ENCODE measurements around the gene SIGLEC10. TPM values are rescaled to one million over a fixed set of nuclear protein-coding genes. Genes with fewer than 3 reads are reported as not detected.
"Not testable (repeated sequence)": the region's sequence is repeated elsewhere in the genome, so short reads cannot be mapped to it uniquely, and the experiment has no call there.

SIGLEC10 gene
- polyA plus RNA-seq, 1 donor (not counting 4 experiments of a cell fraction or from before 2014, with no cell fraction given), result not detected

- H3K36me3 ChIP-seq (ENCODE audit: control insufficient read depth in 2 of 2, extremely low read depth in 1 of 2, insufficient read depth in 2 of 2, low read length in 2 of 2), result no peaks in the 10 kb centered on the region
- no peaks in the 10 kb centered on the region for H3K4me1 ChIP-seq (ENCODE audit: control insufficient read depth, extremely low read depth, insufficient read depth, low read length)
- no peak overlapping the region for H3K27ac ChIP-seq (ENCODE audit: control insufficient read depth, insufficient read depth, low read length)
- no peak overlapping the region for H3K9ac ChIP-seq (ENCODE audit: control insufficient read depth, extremely low read depth, insufficient read depth, low read length)
- DNase-seq (ENCODE audit: low read depth, low spot score) (no peak), FAIRE-seq (no peak)
- H3K4me2 ChIP-seq (ENCODE audit: control insufficient read depth, extremely low read depth, insufficient read depth, low read depth, low read length), result no peak overlapping the region
- H4K20me1 ChIP-seq (ENCODE audit: control insufficient read depth, extremely low read depth, insufficient read depth, low read length), result no peaks in the 10 kb centered on the region
- no peak overlapping the region for H2AFZ ChIP-seq (ENCODE audit: control insufficient read depth, low read length)
- TF ChIP-seq CTCF (optimal IDR thresholded peaks at IDR 0.05 in 1 of 3, IDR thresholded peaks at IDR 0.05 in 1 of 3, conservative IDR thresholded peaks at IDR 0.05 in 1 of 3; ENCODE audit: extremely low read depth in 1 of 3, insufficient read depth in 2 of 3, low read length in 3 of 3), result peak; percentile 86 to 100 (median 87)
- TF ChIP-seq EZH2 (IDR thresholded peaks at IDR 0.05; ENCODE audit: low read length), result no peak
- no peaks in the 10 kb centered on the region for H3K9me1 ChIP-seq (ENCODE audit: control insufficient read depth, extremely low read depth, insufficient read depth, low read length)
- H3K4me3 ChIP-seq (ENCODE audit: control insufficient read depth in 2 of 3, extremely low read depth in 1 of 3, insufficient read depth in 2 of 3, low read depth in 1 of 3, low read length in 3 of 3), result no peak overlapping the region
- no peaks in the 10 kb centered on the region for H3K27me3 ChIP-seq (ENCODE audit: control insufficient read depth, extremely low read depth, insufficient read depth, low read length)
- dilution Hi-C loops (cut with MboI; ENCODE audit: extremely low pct_ligation_motif_present, low sequenced_read_pairs), result no loop called here
- no peaks in the 10 kb centered on the region for H3K9me3 ChIP-seq (ENCODE audit: control insufficient read depth, low read depth, low read length)
- H3K79me2 ChIP-seq (ENCODE audit: control insufficient read depth, insufficient read depth, low read length), result no peaks in the 10 kb centered on the region
These were observed 4.6 kb upstream of the SIGLEC10 start for GRCh38 chr19:51422053-51422448.

- H3K27ac ChIP-seq (ENCODE audit: control insufficient read depth, insufficient read depth, low read length), result no peak overlapping the region
- dilution Hi-C loops (cut with MboI; ENCODE audit: extremely low pct_ligation_motif_present, low sequenced_read_pairs), result no loop called here
- no peaks in the 10 kb centered on the region for H4K20me1 ChIP-seq (ENCODE audit: control insufficient read depth, extremely low read depth, insufficient read depth, low read length)
- H3K9me1 ChIP-seq (ENCODE audit: control insufficient read depth, extremely low read depth, insufficient read depth, low read length), result no peaks in the 10 kb centered on the region
- H3K4me1 ChIP-seq (ENCODE audit: control insufficient read depth, extremely low read depth, insufficient read depth, low read length), result no peaks in the 10 kb centered on the region
- H3K9me3 ChIP-seq (ENCODE audit: control insufficient read depth, low read depth, low read length), result no peaks in the 10 kb centered on the region
- no peaks in the 10 kb centered on the region for H3K27me3 ChIP-seq (ENCODE audit: control insufficient read depth, extremely low read depth, insufficient read depth, low read length)
- no peak overlapping the region for H3K4me3 ChIP-seq (ENCODE audit: control insufficient read depth in 2 of 3, extremely low read depth in 1 of 3, insufficient read depth in 2 of 3, low read depth in 1 of 3, low read length in 3 of 3)
- no peak overlapping the region for H3K9ac ChIP-seq (ENCODE audit: control insufficient read depth, extremely low read depth, insufficient read depth, low read length)
- H3K4me2 ChIP-seq (ENCODE audit: control insufficient read depth, extremely low read depth, insufficient read depth, low read depth, low read length), result no peak overlapping the region
- H3K36me3 ChIP-seq (ENCODE audit: control insufficient read depth in 2 of 2, extremely low read depth in 1 of 2, insufficient read depth in 2 of 2, low read length in 2 of 2), result no peaks in the 10 kb centered on the region
- FAIRE-seq, result no peak
- TF ChIP-seq CTCF (optimal IDR thresholded peaks at IDR 0.05 in 1 of 3, IDR thresholded peaks at IDR 0.05 in 1 of 3, conservative IDR thresholded peaks at IDR 0.05 in 1 of 3; ENCODE audit: extremely low read depth in 1 of 3, insufficient read depth in 2 of 3, low read length in 3 of 3) (no peak), EZH2 (IDR thresholded peaks at IDR 0.05; ENCODE audit: low read length) (no peak)
- DNase-seq (ENCODE audit: low read depth, low spot score), result no peak
- no peak overlapping the region for H2AFZ ChIP-seq (ENCODE audit: control insufficient read depth, low read length)
- H3K79me2 ChIP-seq (ENCODE audit: control insufficient read depth, insufficient read depth, low read length), result no peaks in the 10 kb centered on the region
These were observed 4.0 kb upstream of the SIGLEC10 start for GRCh38 chr19:51421229-51422052.

DNA sequence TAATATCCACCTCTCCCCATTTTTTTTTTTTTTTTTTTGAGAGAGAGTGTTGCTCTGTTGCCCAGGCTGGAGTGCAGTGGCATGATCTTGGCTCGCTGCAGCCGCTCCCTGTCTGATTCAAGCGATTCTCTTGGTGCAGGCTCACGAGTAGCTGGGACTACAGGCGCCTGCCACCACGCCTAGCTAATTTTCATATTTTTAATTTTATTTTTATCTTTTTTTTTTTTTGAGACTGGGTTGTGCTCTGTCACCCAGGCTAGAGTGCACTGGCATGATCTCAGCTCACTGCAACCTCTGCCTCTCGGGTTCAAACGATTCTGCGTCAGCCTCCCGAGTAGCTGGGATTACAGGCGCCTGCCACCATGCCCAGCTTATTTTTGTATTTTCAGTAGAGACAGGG lies 3.1 kb upstream of the SIGLEC10 start:
- H3K4me1 ChIP-seq (ENCODE audit: control insufficient read depth, extremely low read depth, insufficient read depth, low read length); H3K9ac ChIP-seq (ENCODE audit: control insufficient read depth, extremely low read depth, insufficient read depth, low read length); H3K27ac ChIP-seq (ENCODE audit: control insufficient read depth, insufficient read depth, low read length); H3K9me3 ChIP-seq (ENCODE audit: control insufficient read depth, low read depth, low read length); H3K4me3 ChIP-seq (ENCODE audit: control insufficient read depth in 2 of 3, extremely low read depth in 1 of 3, insufficient read depth in 2 of 3, low read depth in 1 of 3, low read length in 3 of 3); H3K36me3 ChIP-seq (ENCODE audit: control insufficient read depth in 2 of 2, extremely low read depth in 1 of 2, insufficient read depth in 2 of 2, low read length in 2 of 2); FAIRE-seq; H2AFZ ChIP-seq (ENCODE audit: control insufficient read depth, low read length); H3K79me2 ChIP-seq (ENCODE audit: control insufficient read depth, insufficient read depth, low read length); H4K20me1 ChIP-seq (ENCODE audit: control insufficient read depth, extremely low read depth, insufficient read depth, low read length); DNase-seq (ENCODE audit: low read depth, low spot score); H3K9me1 ChIP-seq (ENCODE audit: control insufficient read depth, extremely low read depth, insufficient read depth, low read length); dilution Hi-C loops (cut with MboI; ENCODE audit: extremely low pct_ligation_motif_present, low sequenced_read_pairs); H3K4me2 ChIP-seq (ENCODE audit: control insufficient read depth, extremely low read depth, insufficient read depth, low read depth, low read length); H3K27me3 ChIP-seq (ENCODE audit: control insufficient read depth, extremely low read depth, insufficient read depth, low read length): not testable (repeated sequence)
